GM21576 (cell line): Measurements from ENCODE around the gene TENM3.

Source experiments
- ATAC-seq: cut with Tn5 transposase; IDR thresholded peaks from one replicate; pipeline ENCODE4 v1.9.1; 2021; ENCODE audit warnings: mild to moderate bottlenecking, moderate library complexity; ENCODE audit not compliant: unreplicated experiment

Gene TENM3

GRCh38 chr4:182600093-182600492, 356.9 kb downstream of the TENM3 start:
- ATAC-seq: no peak

- ATAC-seq: no peak
These were observed 357.7 kb downstream of the TENM3 start for GRCh38 chr4:182600856-182601255.

GRCh38 chr4:182604161-182604622, 361.0 kb downstream of the TENM3 start:
- no peak for ATAC-seq

- ATAC-seq: no peak
These were observed 361.8 kb downstream of the TENM3 start for GRCh38 chr4:182604953-182605352.

- ATAC-seq: no peak
These were observed 365.3 kb downstream of the TENM3 start for GRCh38 chr4:182608525-182608924.

- no peak for ATAC-seq
These were observed 373.3 kb downstream of the TENM3 start for GRCh38 chr4:182616476-182616875.

- no peak for ATAC-seq
These were observed 376.5 kb downstream of the TENM3 start for GRCh38 chr4:182619660-182620059.

GRCh38 chr4:182620111-182620980, 377.1 kb downstream of the TENM3 start:
- ATAC-seq: no peak

- no peak for ATAC-seq
These were observed 381.1 kb downstream of the TENM3 start for GRCh38 chr4:182624281-182624680.

GRCh38 chr4:182625193-182625592, 382.0 kb downstream of the TENM3 start:
- no peak for ATAC-seq

- ATAC-seq: no peak
These were observed 384.8 kb downstream of the TENM3 start for GRCh38 chr4:182627996-182628395.

- ATAC-seq: no peak
These were observed 385.3 kb downstream of the TENM3 start for GRCh38 chr4:182628544-182628943.

- no peak for ATAC-seq
These were observed 385.9 kb downstream of the TENM3 start for GRCh38 chr4:182629096-182629495.

GRCh38 chr4:182640491-182640890, 397.3 kb downstream of the TENM3 start:
- ATAC-seq: no peak

GRCh38 chr4:182640932-182641331, 397.7 kb downstream of the TENM3 start:
- ATAC-seq: no peak

GRCh38 chr4:182642831-182643230, 399.6 kb downstream of the TENM3 start:
- ATAC-seq: no peak

- ATAC-seq: no peak
These were observed 400.8 kb downstream of the TENM3 start for GRCh38 chr4:182643801-182644682.

- ATAC-seq: no peak
These were observed 401.5 kb downstream of the TENM3 start for GRCh38 chr4:182644683-182645050.

GRCh38 chr4:182645511-182645910, 402.3 kb downstream of the TENM3 start:
- no peak for ATAC-seq

- ATAC-seq: no peak
These were observed 404.6 kb downstream of the TENM3 start for GRCh38 chr4:182647646-182648300.

- ATAC-seq: no peak
These were observed 405.6 kb downstream of the TENM3 start for GRCh38 chr4:182648766-182649165.
